ENCODE measurements around the gene U2AF2.

DNA sequence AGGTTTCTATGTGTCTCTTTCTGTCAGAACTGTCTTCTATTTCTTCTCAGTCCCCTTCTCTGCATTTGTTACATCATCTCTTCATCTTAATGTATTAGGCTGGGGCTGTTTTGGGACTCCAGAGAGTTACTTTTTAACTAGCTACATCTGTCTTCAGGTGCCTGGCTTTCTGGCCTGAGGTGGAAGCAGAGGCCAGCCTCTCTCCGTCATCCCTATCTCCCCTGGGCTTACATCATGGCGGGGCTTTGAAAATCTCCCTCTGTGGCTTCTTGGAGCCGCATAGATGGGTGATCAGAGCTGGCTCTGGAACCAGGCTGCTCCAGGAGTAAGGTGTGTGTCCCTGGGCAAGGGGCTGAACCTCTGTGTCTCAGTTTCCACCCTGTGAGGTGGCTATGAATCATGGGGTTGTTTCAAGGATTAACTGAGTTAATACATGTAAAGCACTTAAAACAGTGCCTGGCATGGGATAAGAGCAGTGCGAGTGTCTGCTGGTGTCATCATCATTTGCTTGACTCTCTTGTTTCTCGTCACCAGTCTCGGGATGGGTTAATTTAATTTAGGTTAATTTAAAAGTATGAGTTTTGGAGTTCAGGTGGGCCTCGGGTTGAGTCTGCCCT lies 22.2 kb downstream of the U2AF2 start:
- TF ChIP-seq POLR2A (IDR thresholded peaks at IDR 0.05): no peak
- TF ChIP-seq, protein P1, sequence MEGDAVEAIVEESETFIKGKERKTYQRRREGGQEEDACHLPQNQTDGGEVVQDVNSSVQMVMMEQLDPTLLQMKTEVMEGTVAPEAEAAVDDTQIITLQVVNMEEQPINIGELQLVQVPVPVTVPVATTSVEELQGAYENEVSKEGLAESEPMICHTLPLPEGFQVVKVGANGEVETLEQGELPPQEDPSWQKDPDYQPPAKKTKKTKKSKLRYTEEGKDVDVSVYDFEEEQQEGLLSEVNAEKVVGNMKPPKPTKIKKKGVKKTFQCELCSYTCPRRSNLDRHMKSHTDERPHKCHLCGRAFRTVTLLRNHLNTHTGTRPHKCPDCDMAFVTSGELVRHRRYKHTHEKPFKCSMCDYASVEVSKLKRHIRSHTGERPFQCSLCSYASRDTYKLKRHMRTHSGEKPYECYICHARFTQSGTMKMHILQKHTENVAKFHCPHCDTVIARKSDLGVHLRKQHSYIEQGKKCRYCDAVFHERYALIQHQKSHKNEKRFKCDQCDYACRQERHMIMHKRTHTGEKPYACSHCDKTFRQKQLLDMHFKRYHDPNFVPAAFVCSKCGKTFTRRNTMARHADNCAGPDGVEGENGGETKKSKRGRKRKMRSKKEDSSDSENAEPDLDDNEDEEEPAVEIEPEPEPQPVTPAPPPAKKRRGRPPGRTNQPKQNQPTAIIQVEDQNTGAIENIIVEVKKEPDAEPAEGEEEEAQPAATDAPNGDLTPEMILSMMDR (IDR thresholded peaks at IDR 0.05): no peak
